Astrocyte (in vitro differentiated cells and primary cell): ENCODE results near the gene MTCP1.

Experiments used
- EZH2 ChIP-seq: IDR thresholded peaks from 2 replicates; pipeline ENCODE4 v1.6.1; 2012; ENCODE audit warnings: mild to moderate bottlenecking, low read length, inconsistent platforms; ENCODE audit not compliant: insufficient read depth
- TF ChIP-seq, protein P1 (sequence below): IDR thresholded peaks from 2 replicates; pipeline ENCODE4 v1.5.1; 2011; ENCODE audit warnings: low read depth, mild to moderate bottlenecking, inconsistent platforms, low read length, moderate library complexity; ENCODE audit not compliant: insufficient read depth

DNA sequence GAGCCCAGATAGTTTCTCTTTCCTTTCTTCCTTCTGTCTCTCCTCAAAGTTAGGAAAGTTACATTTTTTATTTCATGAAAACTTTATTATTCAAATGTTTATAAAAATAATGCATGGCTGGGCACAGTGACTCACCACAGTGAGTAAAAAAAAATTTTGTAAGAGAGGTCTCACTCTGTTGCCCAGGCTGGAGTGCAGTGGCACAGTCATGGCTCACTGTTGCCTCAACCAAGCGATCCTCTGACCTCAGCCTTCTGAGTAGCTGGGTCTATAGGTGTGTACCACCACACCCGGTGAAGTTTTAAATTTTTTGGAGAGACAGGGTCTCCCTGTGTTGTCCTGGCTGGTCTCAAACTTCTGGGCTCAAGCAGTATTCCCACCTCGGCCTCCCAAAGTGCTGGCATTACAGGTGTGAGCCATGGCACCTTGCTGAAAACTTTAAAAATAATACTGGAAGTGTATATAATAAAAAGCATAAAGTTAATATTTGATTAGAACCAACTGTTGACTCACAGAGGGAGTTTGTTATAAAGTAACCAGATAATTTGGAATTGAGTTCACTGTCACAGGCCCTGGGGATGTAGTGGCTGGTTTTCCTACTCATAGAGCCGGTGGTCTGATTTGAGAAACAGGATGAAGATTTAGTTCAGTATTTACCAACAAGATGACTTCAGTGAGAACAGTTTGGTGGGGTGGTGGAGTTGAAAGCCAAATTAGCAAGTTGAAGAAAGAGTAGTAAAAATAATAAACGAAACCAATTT is 18.0 kb downstream of the MTCP1 start:
- TF ChIP-seq EZH2: no peak
- TF ChIP-seq, protein P1, sequence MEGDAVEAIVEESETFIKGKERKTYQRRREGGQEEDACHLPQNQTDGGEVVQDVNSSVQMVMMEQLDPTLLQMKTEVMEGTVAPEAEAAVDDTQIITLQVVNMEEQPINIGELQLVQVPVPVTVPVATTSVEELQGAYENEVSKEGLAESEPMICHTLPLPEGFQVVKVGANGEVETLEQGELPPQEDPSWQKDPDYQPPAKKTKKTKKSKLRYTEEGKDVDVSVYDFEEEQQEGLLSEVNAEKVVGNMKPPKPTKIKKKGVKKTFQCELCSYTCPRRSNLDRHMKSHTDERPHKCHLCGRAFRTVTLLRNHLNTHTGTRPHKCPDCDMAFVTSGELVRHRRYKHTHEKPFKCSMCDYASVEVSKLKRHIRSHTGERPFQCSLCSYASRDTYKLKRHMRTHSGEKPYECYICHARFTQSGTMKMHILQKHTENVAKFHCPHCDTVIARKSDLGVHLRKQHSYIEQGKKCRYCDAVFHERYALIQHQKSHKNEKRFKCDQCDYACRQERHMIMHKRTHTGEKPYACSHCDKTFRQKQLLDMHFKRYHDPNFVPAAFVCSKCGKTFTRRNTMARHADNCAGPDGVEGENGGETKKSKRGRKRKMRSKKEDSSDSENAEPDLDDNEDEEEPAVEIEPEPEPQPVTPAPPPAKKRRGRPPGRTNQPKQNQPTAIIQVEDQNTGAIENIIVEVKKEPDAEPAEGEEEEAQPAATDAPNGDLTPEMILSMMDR: no peak
